OCI-LY7 (cell line): ENCODE results near the gene TRERF1. TPM values are rescaled to one million over a fixed set of nuclear protein-coding genes. Genes with fewer than 3 reads are reported as not detected.

Experiments
- BruUV-seq: library from RNA; stranded (reverse); fragments of 400-500 nt; replicated peaks from 2 replicates; lab custom pipeline; 2021; lab: Mats Ljungman, UMichigan
- CTCF ChIA-PET: fragments of 300-600 bp; sonication (Branson Sonifier 250); formaldehyde crosslinking; loops from one replicate; lab custom pipeline; 2022; ENCODE audit warnings: antibody characterized with exemption; ENCODE audit not compliant: unreplicated experiment; lab: Charles Lee
- POLR2A ChIA-PET: fragments of 300-600 bp; sonication (Branson Sonifier 250); formaldehyde crosslinking; loops from one replicate; lab custom pipeline; 2022; ENCODE audit warnings: antibody characterized with exemption; lab: Charles Lee
- DNase-seq: peaks from one replicate; pipeline ENCODE4 v3.0.0-alpha.2; 2015; ENCODE audit warnings: low spot score
- H2AFZ ChIP-seq: fragments of 200-600 bp; sonication (generic), shearing (Covaris generic); 2 replicates; pipeline ENCODE4 v1.6.1; 2014; ENCODE audit warnings: mild to moderate bottlenecking, antibody characterized with exemption, low read length, moderate library complexity
- H3K27ac ChIP-seq: fragments of 200-600 bp; sonication (generic); 2 replicates; pipeline ENCODE4 v1.5.1; 2014; ENCODE audit warnings: mixed run types, low read depth, mild to moderate bottlenecking, moderate library complexity, low read length, inconsistent platforms; ENCODE audit not compliant: poor library complexity, severe bottlenecking
- H3K36me3 ChIP-seq: fragments of 200-600 bp; sonication (generic); 2 replicates; pipeline ENCODE4 v1.6.1; 2014; ENCODE audit warnings: mild to moderate bottlenecking, antibody characterized with exemption, low read length, moderate library complexity, mixed read lengths; ENCODE audit not compliant: insufficient read depth
- H3K4me1 ChIP-seq: fragments of 200-600 bp; sonication (generic); 2 replicates; pipeline ENCODE4 v1.5.1; 2014; ENCODE audit warnings: mild to moderate bottlenecking, low read length; ENCODE audit not compliant: insufficient read depth, poor library complexity, severe bottlenecking
- H3K4me2 ChIP-seq: fragments of 200-600 bp; sonication (generic); 2 replicates; pipeline ENCODE4 v1.6.1; 2014; ENCODE audit warnings: mild to moderate bottlenecking, low read length
- H3K4me3 ChIP-seq: fragments of 200-600 bp; sonication (generic); 2 replicates; pipeline ENCODE4 v1.5.1; 2014; ENCODE audit warnings: mild to moderate bottlenecking, low read depth, low read length; ENCODE audit not compliant: poor library complexity, severe bottlenecking
- H3K79me2 ChIP-seq: fragments of 200-600 bp; sonication (generic); 2 replicates; pipeline ENCODE4 v1.6.1; 2016; ENCODE audit warnings: low read depth, mild to moderate bottlenecking, low read length, moderate library complexity, mixed read lengths; ENCODE audit not compliant: insufficient read depth
- H3K9me2 ChIP-seq: fragments of 200-600 bp; sonication (generic); 2 replicates; pipeline ENCODE4 v1.6.1; 2016; ENCODE audit warnings: mild to moderate bottlenecking, low read length, mixed read lengths; ENCODE audit not compliant: insufficient read depth
- H3K9me3 ChIP-seq: fragments of 200-600 bp; sonication (generic); 2 replicates; pipeline ENCODE4 v1.6.1; 2014; ENCODE audit warnings: mild to moderate bottlenecking, mixed run types, low read length, mixed read lengths
- H4K20me1 ChIP-seq: fragments of 200-600 bp; sonication (generic); 2 replicates; pipeline ENCODE4 v1.6.1; 2014; ENCODE audit warnings: mild to moderate bottlenecking, antibody characterized with exemption, low read length, moderate library complexity, mixed read lengths; ENCODE audit not compliant: insufficient read depth
- CTCF ChIP-seq: fragments of 200-600 bp; sonication (generic); conservative IDR thresholded peaks from 2 replicates; pipeline ENCODE4 v1.5.1; 2014; ENCODE audit warnings: mild to moderate bottlenecking, antibody characterized with exemption, low read length, moderate library complexity, mixed read lengths
- EZH2phosphoT487 ChIP-seq: fragments of 200-600 bp; sonication (generic); IDR thresholded peaks from 2 replicates; pipeline ENCODE4 v1.6.1; 2018; ENCODE audit warnings: low read depth, borderline replicate concordance, mild to moderate bottlenecking, mixed run types, antibody characterized with exemption, low read length, moderate library complexity, mixed read lengths
- intact Hi-C: fragments of 100-400 bp; cut with micrococcal nuclease; formaldehyde crosslinking; loops from one replicate; pipeline ENCODE4 v1.10.0; 2022; ENCODE audit not compliant: unreplicated experiment
- total RNA-seq, 2 experiments: library from RNA; depleted of rRNA in 1 of 2; stranded (reverse); fragments of >200 nt in 1 of 2; shearing (Covaris generic) in 1 of 2; gene quantifications; 2 replicates each; pipeline ENCODE4 v1.2.3, GENCODE V29; 2014 to 2022

Gene TRERF1
- total RNA-seq, 2 experiments from 2014 or later = 5.7 to 12.9 TPM

- POLR2A ChIA-PET = interaction anchor here (0.7 to 1.1 kb wide), 2 partner anchors 11 to 40 kb away, joined by 4 to 5 read pairs; no protein-coding TSS in a partner anchor
Observed at GRCh38 chr6:42392833-42393232, 58.9 kb downstream of the TRERF1 start.

GRCh38 chr6:42391441-42391840 is 60.3 kb downstream of the TRERF1 start:
- intact Hi-C loops = no loop called here
- H3K9me3 ChIP-seq = no peaks in the 10 kb centered on the region
- H3K4me1 ChIP-seq = peaks cover 20% of the 10 kb centered on the region
- no peak overlapping the region for H3K27ac ChIP-seq
- no TSS peak for BruUV-seq
- no peaks in the 10 kb centered on the region for H3K36me3 ChIP-seq
- no peak overlapping the region for H2AFZ ChIP-seq
- DNase-seq = no peak
- no peaks in the 10 kb centered on the region for H3K79me2 ChIP-seq
- 0 out of 2 replicates have a peak, but pooled peaks cover 3% of the 10 kb centered on the region for H4K20me1 ChIP-seq
- no peaks in the 10 kb centered on the region for H3K9me2 ChIP-seq
- no peak for TF ChIP-seq CTCF
- no peak for TF ChIP-seq EZH2phosphoT487
- H3K4me2 ChIP-seq = no peak overlapping the region
- ChIA-PET POLR2A (interaction anchor here (0.6 kb wide), 1 partner anchor 12 kb away, joined by 3 read pairs; no protein-coding TSS in a partner anchor), CTCF (no interaction called here)
- no peak overlapping the region for H3K4me3 ChIP-seq

More at GRCh38 chr6:42392833-42393232, 58.9 kb downstream of the TRERF1 start:
- peaks cover 20% of the 10 kb centered on the region for H3K4me1 ChIP-seq
- no peaks in the 10 kb centered on the region for H3K79me2 ChIP-seq
- CTCF ChIA-PET = no interaction called here
- H4K20me1 ChIP-seq = 0 out of 2 replicates have a peak, but pooled peaks cover 3% of the 10 kb centered on the region
- no peaks in the 10 kb centered on the region for H3K36me3 ChIP-seq
- no peak for DNase-seq
- H3K9me2 ChIP-seq = no peaks in the 10 kb centered on the region
- no peaks in the 10 kb centered on the region for H3K9me3 ChIP-seq
- no peak overlapping the region for H3K4me3 ChIP-seq
- no TSS peak for BruUV-seq
- no peak overlapping the region for H2AFZ ChIP-seq
- no peak for TF ChIP-seq CTCF
- no peak for TF ChIP-seq EZH2phosphoT487
- intact Hi-C loops = no loop called here
- H3K27ac ChIP-seq = no peak overlapping the region
- H3K4me2 ChIP-seq = no peak overlapping the region

- no TSS peak for BruUV-seq
- Histone ChIP-seq H3K9me2 (no peaks in the 10 kb centered on the region), H3K4me1 (peaks cover 20% of the 10 kb centered on the region), H4K20me1 (0 out of 2 replicates have a peak, but pooled peaks cover 3% of the 10 kb centered on the region), H3K9me3 (no peaks in the 10 kb centered on the region), H3K4me3 (peak overlapping the region; percentile 21), H2AFZ (peak overlapping the region; percentile 9; the same call in 1 of the 2 replicates), H3K79me2 (no peaks in the 10 kb centered on the region), H3K27ac (no peak overlapping the region), H3K36me3 (no peaks in the 10 kb centered on the region), H3K4me2 (peak overlapping the region; percentile 43)
- POLR2A ChIA-PET = interaction anchor here (0.5 to 1.6 kb wide), 7 partner anchors 13 to 271 kb away, joined by 3 to 5 read pairs (median 4); no protein-coding TSS in a partner anchor
- CTCF ChIA-PET = interaction anchor here (0.6 to 0.8 kb wide), 2 partner anchors 9 to 30 kb away, joined by 3 read pairs; no protein-coding TSS in a partner anchor
- intact Hi-C loops = no loop called here
- peak; percentile 21 for DNase-seq
- TF ChIP-seq CTCF (no peak), EZH2phosphoT487 (no peak)
Observed at GRCh38 chr6:42390228-42390934, 61.3 kb downstream of the TRERF1 start.
